IgD-negative memory B cell (primary cell): ENCODE results near the gene FASTK. TPM values are rescaled to one million over a fixed set of nuclear protein-coding genes. Genes with fewer than 3 reads are reported as not detected.
"Not testable (repeated sequence)": the region's sequence is repeated elsewhere in the genome, so short reads cannot be mapped to it uniquely, and the experiment has no call there.

ENCODE experiments used
- H3K27ac Mint-ChIP-seq, 3 donors: one replicate each; pipeline ENCODE4 v1.8.0; 2020 to 2022; ENCODE audit warnings: mild to moderate bottlenecking in 3 of 3, mixed read lengths in 3 of 3, moderate library complexity in 1 of 3
- H3K27me3 Mint-ChIP-seq: one replicate; pipeline ENCODE4 v1.8.0; 2021; ENCODE audit warnings: mixed read lengths
- H3K36me3 Mint-ChIP-seq: one replicate; pipeline ENCODE4 v1.8.0; 2020; ENCODE audit warnings: mild to moderate bottlenecking, mixed read lengths
- H3K4me1 Mint-ChIP-seq, 3 donors: one replicate each; pipeline ENCODE4 v1.8.0; 2020 to 2022; ENCODE audit warnings: mixed read lengths in 3 of 3, mild to moderate bottlenecking in 1 of 3
- H3K4me3 Mint-ChIP-seq, 4 donors: one replicate each; pipeline ENCODE4 v1.8.0; 2020 to 2022; ENCODE audit warnings: mild to moderate bottlenecking in 4 of 4, mixed read lengths in 4 of 4, moderate library complexity in 3 of 4
- H3K9me3 Mint-ChIP-seq, 3 donors: one replicate each; pipeline ENCODE4 v1.8.0; 2020 to 2021; ENCODE audit warnings: mixed read lengths in 3 of 3, mild to moderate bottlenecking in 1 of 3
- polyA plus RNA-seq: library from polyadenylated mRNA; unstranded; fragments of 300-500 nt; fragmentation: Illumina TruSeq; gene quantifications from one replicate; pipeline ENCODE4 v1.2.3, GENCODE V29; 2021

The FASTK gene
- polyA plus RNA-seq, 1 donor from 2014 or later: 55.4 TPM

- Mint-ChIP-seq H3K4me3 (no peak within 1 kb of the TSS), H3K27me3 (peaks cover 11% of the 10 kb centered on the region), H3K27ac (peak within 1 kb of the TSS in 1 of 3 donors; percentile 62)
Measured at GRCh38 chr7:151047976-151048815, 32.4 kb downstream of the FASTK start, which contains the start of gene ASIC3. Gene ASIC3 (plus strand): TSS chr7:151048531. CDS start chr7:151048886, 355 bp downstream.

GRCh38 chr7:151046603-151047573 lies 33.7 kb downstream of the FASTK start:
- peaks cover 6% of the 10 kb centered on the region for H3K27me3 Mint-ChIP-seq
- no peaks in the 10 kb centered on the region for H3K9me3 Mint-ChIP-seq
- H3K36me3 Mint-ChIP-seq: no peaks in the 10 kb centered on the region
- H3K4me3 Mint-ChIP-seq: no peak overlapping the region
- peak overlapping the region in 1 of 3 donors; percentile 62 for H3K27ac Mint-ChIP-seq
- H3K4me1 Mint-ChIP-seq: peaks cover 0 to 2% (median 0%) of the 10 kb centered on the region in 3 donors

More at GRCh38 chr7:151047976-151048815, 32.4 kb downstream of the FASTK start, which contains the start of gene ASIC3:
- Mint-ChIP-seq H3K36me3 (peaks cover 1% of the 10 kb centered on the region), H3K9me3 (no peaks in the 10 kb centered on the region), H3K4me1 (peaks cover 0 to 4% (median 0%) of the 10 kb centered on the region in 3 donors)

GRCh38 chr7:151045967-151046366 lies 34.6 kb downstream of the FASTK start:
- H3K9me3 Mint-ChIP-seq: no peaks in the 10 kb centered on the region
- no peaks in the 10 kb centered on the region for H3K4me1 Mint-ChIP-seq
- H3K36me3 Mint-ChIP-seq: no peaks in the 10 kb centered on the region
- H3K27ac Mint-ChIP-seq: no peak overlapping the region
- peaks cover 1% of the 10 kb centered on the region for H3K27me3 Mint-ChIP-seq
- no peak overlapping the region for H3K4me3 Mint-ChIP-seq

- H3K4me1 Mint-ChIP-seq: no peaks in the 10 kb centered on the region
- H3K27me3 Mint-ChIP-seq: no peaks in the 10 kb centered on the region
- peak overlapping the region in 1 of 3 donors; percentile 59 for H3K27ac Mint-ChIP-seq
Measured at GRCh38 chr7:151045262-151045661, 35.3 kb downstream of the FASTK start.

GRCh38 chr7:151043959-151044358 lies 36.6 kb downstream of the FASTK start:
- H3K9me3 Mint-ChIP-seq: no peaks in the 10 kb centered on the region
- no peaks in the 10 kb centered on the region for H3K36me3 Mint-ChIP-seq
- H3K27me3 Mint-ChIP-seq: no peaks in the 10 kb centered on the region
- peak overlapping the region in 1 of 3 donors; percentile 59 for H3K27ac Mint-ChIP-seq
- H3K4me3 Mint-ChIP-seq: no peak overlapping the region
- H3K4me1 Mint-ChIP-seq: no peaks in the 10 kb centered on the region

More at GRCh38 chr7:151045262-151045661, 35.3 kb downstream of the FASTK start:
- Mint-ChIP-seq H3K36me3 (no peaks in the 10 kb centered on the region), H3K9me3 (no peaks in the 10 kb centered on the region), H3K4me3 (no peak overlapping the region)

- H3K36me3 Mint-ChIP-seq, H3K4me1 Mint-ChIP-seq, H3K27ac Mint-ChIP-seq, H3K9me3 Mint-ChIP-seq, H3K4me3 Mint-ChIP-seq, H3K27me3 Mint-ChIP-seq: not testable (repeated sequence)
Measured at GRCh38 chr7:151043449-151043848, 37.2 kb downstream of the FASTK start.

- Mint-ChIP-seq H3K4me3 (no peak overlapping the region), H3K9me3 (no peaks in the 10 kb centered on the region), H3K27ac (no peak overlapping the region), H3K4me1 (no peaks in the 10 kb centered on the region), H3K36me3 (peaks cover 3% of the 10 kb centered on the region), H3K27me3 (no peaks in the 10 kb centered on the region)
Measured at GRCh38 chr7:151040616-151041375, 39.8 kb downstream of the FASTK start.

GRCh38 chr7:151039850-151040548 lies 40.6 kb downstream of the FASTK start:
- Mint-ChIP-seq H3K27ac (no peak overlapping the region), H3K36me3 (peaks cover 3% of the 10 kb centered on the region), H3K4me3 (no peak overlapping the region), H3K9me3 (no peaks in the 10 kb centered on the region), H3K4me1 (no peaks in the 10 kb centered on the region), H3K27me3 (no peaks in the 10 kb centered on the region)

GRCh38 chr7:151038951-151039849 lies 41.4 kb downstream of the FASTK start:
- H3K36me3 Mint-ChIP-seq: peaks cover 3% of the 10 kb centered on the region
- peak overlapping the region in 1 of 3 donors; percentile 43 for H3K27ac Mint-ChIP-seq
- H3K27me3 Mint-ChIP-seq: no peaks in the 10 kb centered on the region
- no peaks in the 10 kb centered on the region for H3K4me1 Mint-ChIP-seq
- H3K9me3 Mint-ChIP-seq: no peaks in the 10 kb centered on the region
- H3K4me3 Mint-ChIP-seq: no peak overlapping the region

GRCh38 chr7:151035902-151036301 lies 44.7 kb downstream of the FASTK start:
- H3K36me3 Mint-ChIP-seq: peaks cover 8% of the 10 kb centered on the region
- no peak overlapping the region for H3K27ac Mint-ChIP-seq
- no peak overlapping the region for H3K4me3 Mint-ChIP-seq
- H3K9me3 Mint-ChIP-seq: no peaks in the 10 kb centered on the region
- no peaks in the 10 kb centered on the region for H3K27me3 Mint-ChIP-seq
- H3K4me1 Mint-ChIP-seq: peaks cover 0 to 2% (median 0%) of the 10 kb centered on the region in 3 donors

GRCh38 chr7:151035026-151035717 lies 45.4 kb downstream of the FASTK start:
- H3K27ac Mint-ChIP-seq: no peak overlapping the region

GRCh38 chr7:151034312-151035025 lies 46.1 kb downstream of the FASTK start:
- Mint-ChIP-seq H3K4me1 (peaks cover 0 to 2% (median 2%) of the 10 kb centered on the region in 3 donors), H3K36me3 (peaks cover 8% of the 10 kb centered on the region), H3K27ac (no peak overlapping the region), H3K9me3 (no peaks in the 10 kb centered on the region), H3K27me3 (no peaks in the 10 kb centered on the region), H3K4me3 (no peak overlapping the region)

More at GRCh38 chr7:151035026-151035717, 45.4 kb downstream of the FASTK start:
- Mint-ChIP-seq H3K9me3 (no peaks in the 10 kb centered on the region), H3K36me3 (peaks cover 8% of the 10 kb centered on the region), H3K4me3 (no peak overlapping the region), H3K27me3 (no peaks in the 10 kb centered on the region), H3K4me1 (peaks cover 0 to 2% (median 0%) of the 10 kb centered on the region in 3 donors)
